H1 (cell line): Measurements from ENCODE around the gene NME7. TPM values are rescaled to one million over a fixed set of nuclear protein-coding genes. Genes with fewer than 3 reads are reported as not detected.

ENCODE experiments used
- CTCF ChIA-PET: fragments of 300-600 bp; sonication (Branson Sonifier 250); formaldehyde crosslinking; loops from one replicate; lab custom pipeline; 2021; ENCODE audit not compliant: partially characterized antibody; lab: Charles Lee
- POLR2A ChIA-PET: fragments of 300-600 bp; sonication (Branson Sonifier 250); formaldehyde crosslinking; loops from one replicate; lab custom pipeline; 2021; ENCODE audit warnings: inconsistent platforms; ENCODE audit not compliant: partially characterized antibody; lab: Charles Lee
- DNase-seq, 2 experiments: peaks; one replicate each; pipeline versions ENCODE4 v3.0.0 to v3.0.0-alpha.2; 2010 to 2022; ENCODE audit warnings: low spot score in 2 of 2, low read depth in 1 of 2, mixed read lengths in 1 of 2
- FAIRE-seq: peaks from 2 replicates; lab custom pipeline; 2011; peaks lifted over from hg19 to GRCh38; lab: Jason Lieb, UNC
- H2AFZ ChIP-seq: 2 replicates; pipeline ENCODE4 v1.8.1; 2012; ENCODE audit warnings: low read length, inconsistent platforms
- H2AK5ac ChIP-seq: 2 replicates; pipeline ENCODE4 v1.6.1; 2013; ENCODE audit warnings: low read depth, low read length
- H2BK120ac ChIP-seq: replicated peaks from 2 replicates; pipeline ENCODE3; 2013; ENCODE audit warnings: low read depth, low read length, inconsistent platforms
- H2BK12ac ChIP-seq: 2 replicates; pipeline ENCODE4 v1.6.1; 2013; ENCODE audit warnings: low read depth, low read length
- H2BK15ac ChIP-seq: 2 replicates; pipeline ENCODE4 v1.6.1; 2013; ENCODE audit warnings: low read length
- H2BK20ac ChIP-seq: 2 replicates; pipeline ENCODE4 v1.6.1; 2013; ENCODE audit warnings: low read length
- H2BK5ac ChIP-seq: 2 replicates; pipeline ENCODE4 v1.6.1; 2013; ENCODE audit warnings: low read depth, low read length
- H3K14ac ChIP-seq: 2 replicates; pipeline ENCODE4 v1.6.1; 2013; ENCODE audit warnings: inconsistent platforms; ENCODE audit not compliant: insufficient read length
- H3K18ac ChIP-seq: 2 replicates; pipeline ENCODE4 v1.6.1; 2013; ENCODE audit warnings: low read length; ENCODE audit errors: extremely low read depth
- H3K23ac ChIP-seq: 2 replicates; pipeline ENCODE4 v1.6.1; 2013; ENCODE audit warnings: inconsistent platforms; ENCODE audit not compliant: insufficient read length
- H3K23me2 ChIP-seq: 2 replicates; pipeline ENCODE4 v1.6.1; 2013; ENCODE audit warnings: low read depth, low read length
- H3K27ac ChIP-seq: 2 replicates; pipeline ENCODE4 v1.6.1; 2011; ENCODE audit warnings: low read depth, low read length, inconsistent platforms
- H3K27me3 ChIP-seq, 4 experiments: replicated peaks in 1 of 4; 1 replicate in 1 of 4; 2 replicates in 3 of 4; pipeline versions ENCODE4 v1.6.1 to v1.8.1; 2011 to 2013; ENCODE audit warnings: low read length in 3 of 4, mild to moderate bottlenecking in 3 of 4, inconsistent platforms in 2 of 4, mixed read lengths in 2 of 4, moderate library complexity in 1 of 4; ENCODE audit not compliant: control insufficient read depth in 3 of 4, insufficient read depth in 3 of 4; ENCODE audit errors: extremely low read depth in 1 of 4
- H3K36me3 ChIP-seq, 4 experiments: 2 replicates each; pipeline versions ENCODE4 v1.6.1 to v1.8.1; 2011 to 2013; ENCODE audit warnings: mild to moderate bottlenecking in 4 of 4, low read length in 3 of 4, moderate library complexity in 2 of 4, control low read depth in 1 of 4, inconsistent platforms in 1 of 4; ENCODE audit not compliant: insufficient read depth in 4 of 4, control insufficient read depth in 2 of 4
- H3K4ac ChIP-seq: replicated peaks from 2 replicates; pipeline ENCODE3; 2013; ENCODE audit warnings: low read length, low read depth, mixed read lengths, inconsistent platforms; ENCODE audit not compliant: insufficient read length
- H3K4me1 ChIP-seq, 4 experiments: replicated peaks in 1 of 4; 1 replicate in 1 of 4; 2 replicates in 3 of 4; pipeline versions ENCODE4 v1.6.1 to v1.8.1; 2011 to 2013; ENCODE audit warnings: low read length in 3 of 4, inconsistent platforms in 2 of 4, mixed read lengths in 1 of 4; ENCODE audit not compliant: insufficient read depth in 4 of 4, control insufficient read depth in 3 of 4
- H3K4me2 ChIP-seq, 2 experiments: 2 replicates each; pipeline versions ENCODE4 v1.6.1 to v1.8.1; 2011 to 2013; ENCODE audit warnings: low read depth in 2 of 2, low read length in 2 of 2, control low read depth in 1 of 2, inconsistent platforms in 1 of 2, mild to moderate bottlenecking in 1 of 2; ENCODE audit not compliant: insufficient read depth in 1 of 2
- H3K4me3 ChIP-seq, 4 experiments: fragments of 200-600, 300-600 bp in 1 of 4; sonication (generic), shearing (Covaris generic), sonication (Bioruptor Twin) in 1 of 4; 2 replicates each; pipeline versions ENCODE4 v1.5.1 to v1.8.1; 2011 to 2016; ENCODE audit warnings: low read length in 4 of 4, low read depth in 3 of 4, control low read depth in 2 of 4, inconsistent platforms in 2 of 4, mild to moderate bottlenecking in 2 of 4, mixed read lengths in 1 of 4, moderate library complexity in 1 of 4; ENCODE audit not compliant: insufficient read depth in 2 of 4; ENCODE audit errors: extremely low read depth in 1 of 4
- H3K56ac ChIP-seq: replicated peaks from 2 replicates; pipeline ENCODE3; 2013; ENCODE audit warnings: low read depth, mild to moderate bottlenecking, mixed read lengths, low read length, inconsistent platforms; ENCODE audit not compliant: insufficient read length
- H3K79me1 ChIP-seq: 2 replicates; pipeline ENCODE4 v1.6.1; 2013; ENCODE audit warnings: low read depth, low read length, control low read depth
- H3K79me2 ChIP-seq, 2 experiments: 2 replicates each; pipeline versions ENCODE4 v1.6.1 to v1.8.1; 2012 to 2013; ENCODE audit warnings: low read length in 2 of 2, mild to moderate bottlenecking in 2 of 2, inconsistent platforms in 1 of 2; ENCODE audit not compliant: insufficient read depth in 2 of 2, control insufficient read depth in 1 of 2
- H3K9ac ChIP-seq, 4 experiments: replicated peaks in 1 of 4; 1 replicate in 1 of 4; 2 replicates in 3 of 4; pipeline versions ENCODE4 v1.6.1 to v1.8.1; 2011 to 2013; ENCODE audit warnings: low read depth in 3 of 4, low read length in 3 of 4, control low read depth in 2 of 4, mild to moderate bottlenecking in 2 of 4, moderate library complexity in 2 of 4, inconsistent platforms in 1 of 4; ENCODE audit errors: extremely low read depth in 1 of 4
- H3K9me3 ChIP-seq, 2 experiments: 2 replicates each; pipeline versions ENCODE4 v1.6.1 to v1.8.1; 2012 to 2013; ENCODE audit warnings: mild to moderate bottlenecking in 2 of 2, moderate library complexity in 2 of 2, control low read depth in 1 of 2, inconsistent platforms in 1 of 2, low read depth in 1 of 2, low read length in 1 of 2, mixed read lengths in 1 of 2; ENCODE audit not compliant: insufficient read depth in 2 of 2
- H4K20me1 ChIP-seq, 2 experiments: replicated peaks in 1 of 2; 2 replicates each; pipeline versions ENCODE3 to v1.8.1; 2011 to 2013; ENCODE audit warnings: inconsistent platforms in 2 of 2, low read length in 2 of 2, mild to moderate bottlenecking in 1 of 2; ENCODE audit not compliant: insufficient read depth in 2 of 2, control insufficient read depth in 1 of 2
- H4K5ac ChIP-seq: 2 replicates; pipeline ENCODE4 v1.6.1; 2013; ENCODE audit warnings: low read length, low read depth, mixed read lengths, inconsistent platforms; ENCODE audit not compliant: insufficient read length
- H4K8ac ChIP-seq: 2 replicates; pipeline ENCODE4 v1.8.0; 2013; ENCODE audit warnings: mild to moderate bottlenecking, moderate library complexity, low read length, inconsistent platforms; ENCODE audit not compliant: insufficient read depth; ENCODE audit errors: extremely low read depth
- H4K91ac ChIP-seq: replicated peaks from 2 replicates; pipeline ENCODE3; 2013; ENCODE audit warnings: low read length, mixed read lengths, inconsistent platforms; ENCODE audit not compliant: insufficient read length
- BCL11A ChIP-seq, 2 experiments: IDR thresholded peaks; one replicate each; pipeline ENCODE4 v1.6.1; 2011; ENCODE audit warnings: low read depth in 2 of 2, low read length in 2 of 2, mild to moderate bottlenecking in 2 of 2
- E2F6 ChIP-seq: IDR thresholded peaks from 2 replicates; pipeline ENCODE4 v1.6.1; 2012; ENCODE audit warnings: inconsistent platforms
- NANOG ChIP-seq: IDR thresholded peaks from 2 replicates; pipeline ENCODE4 v1.6.1; 2011; ENCODE audit warnings: low read length, low read depth, mild to moderate bottlenecking, inconsistent platforms; ENCODE audit not compliant: insufficient read depth, poor library complexity, severe bottlenecking
- POLR2A ChIP-seq, 2 experiments: IDR thresholded peaks; 1 replicate in 1 of 2; 2 replicates in 1 of 2; pipeline ENCODE4 v1.6.1; 2011; ENCODE audit warnings: low read depth in 2 of 2, low read length in 2 of 2, mild to moderate bottlenecking in 2 of 2; ENCODE audit errors: control extremely low read depth in 1 of 2
- RNF2 ChIP-seq: fragments of 200-900, 300-1000 bp; sonication (generic); IDR thresholded peaks from 2 replicates; pipeline ENCODE4 v1.7.1; 2016; ENCODE audit warnings: borderline replicate concordance, low read depth, mild to moderate bottlenecking, antibody characterized with exemption, low read length; ENCODE audit not compliant: poor library complexity, severe bottlenecking; ENCODE audit errors: missing control alignments
- SP2 ChIP-seq: IDR thresholded peaks from 2 replicates; pipeline ENCODE4 v1.6.1; 2012; ENCODE audit warnings: mild to moderate bottlenecking, low read length, inconsistent platforms
- SP4 ChIP-seq: IDR thresholded peaks from 2 replicates; pipeline ENCODE4 v1.6.1; 2012; ENCODE audit warnings: low read length, inconsistent platforms
- WGBS, 2 experiments: shearing (Covaris generic) in 1 of 2; methylation state at CpG; one replicate each; pipeline versions ENCODE4 v1.1.6 to v1.1.7; 2013 to 2015; ENCODE audit warnings: low lambda C conversion rate in 2 of 2, mixed read lengths in 2 of 2, inconsistent platforms in 1 of 2, low coverage in 1 of 2, missing lambda C conversion rate in 1 of 2; ENCODE audit not compliant: insufficient replicate concordance in 2 of 2, insufficient coverage in 1 of 2, insufficient read length in 1 of 2; ENCODE audit errors: extremely low coverage in 1 of 2, missing lambda C conversion rate in 1 of 2; 5-methylcytosine and 5-hydroxymethylcytosine counted together
- polyA plus RNA-seq, 7 experiments: library from polyadenylated mRNA; depleted of rRNA in 3 of 7; stranded (reverse) in 5 of 7; unstranded in 2 of 7; fragments of >200 nt in 5 of 7; fragments of 200-250 nt in 2 of 7; gene quantifications; 1 replicate in 5 of 7; 2 replicates in 1 of 7; 4 replicates in 1 of 7; pipeline versions ENCODE4 v1.2.1 to v1.2.3, GENCODE V29; 2011 to 2013; ENCODE audit warnings: missing spikeins in 2 of 7, mixed read lengths in 2 of 7
- total RNA-seq: library from RNA; stranded (reverse); fragmentation: NEBNext Ultra II Directional; extraction: Animal tissue kit (Norgen Biotek cat#: 25700); gene quantifications from 2 replicates; pipeline ENCODE4 v1.2.1, GENCODE V29; 2021

NME7 gene
- total and polyA plus RNA-seq, 2 of the 8 experiments (the other 6 are each of a cell fraction or from before 2014, with no cell fraction given): 11.6 to 28.5 TPM

- FAIRE-seq (no peak), DNase-seq (no peak)
- no peak overlapping the region for H4K91ac ChIP-seq
- POLR2A ChIA-PET: no interaction called here
- H2BK12ac ChIP-seq: no peak overlapping the region
- no peak overlapping the region for H2BK20ac ChIP-seq
- peaks cover 0 to 13% of the 10 kb centered on the region in 2 experiments; a peak in 2 of 4 replicates for H3K79me2 ChIP-seq
- H3K4me3 ChIP-seq: no peak overlapping the region
- H2AFZ ChIP-seq: no peak overlapping the region
- H3K14ac ChIP-seq: no peak overlapping the region
- no peak overlapping the region for H3K27ac ChIP-seq
- H4K20me1 ChIP-seq: no peaks in the 10 kb centered on the region
- H3K36me3 ChIP-seq: peaks cover 0 to 7% (median 1%) of the 10 kb centered on the region in 4 experiments; a peak in 1 of 8 replicates
- H3K4me2 ChIP-seq: no peak overlapping the region
- H3K23ac ChIP-seq: no peak overlapping the region
- no peak overlapping the region for H3K9ac ChIP-seq
- peaks cover 7% of the 10 kb centered on the region for H3K23me2 ChIP-seq
- H4K5ac ChIP-seq: no peak overlapping the region
- no peaks in the 10 kb centered on the region for H3K27me3 ChIP-seq
- no peak overlapping the region for H3K56ac ChIP-seq
- H2AK5ac ChIP-seq: no peak overlapping the region
- H2BK15ac ChIP-seq: no peak overlapping the region
- H3K79me1 ChIP-seq: no peaks in the 10 kb centered on the region
- H3K4me1 ChIP-seq: no peaks in the 10 kb centered on the region; a peak in 1 of 7 replicates
- 86% methylated on average over 1 of the region's 1 CpG; no CpG with 5 or more reads in 1 of the 2 experiments for WGBS, 2 experiments
- H4K8ac ChIP-seq: no peak overlapping the region
- H2BK5ac ChIP-seq: no peak overlapping the region
- H2BK120ac ChIP-seq: no peak overlapping the region
- H3K18ac ChIP-seq: no peak overlapping the region
- CTCF ChIA-PET: interaction anchor here (0.6 to 0.7 kb wide), 2 partner anchors 97 to 1861 kb away, joined by 3 read pairs; no protein-coding TSS in a partner anchor
- no peak overlapping the region for H3K4ac ChIP-seq
- H3K9me3 ChIP-seq: no peaks in the 10 kb centered on the region
- TF ChIP-seq POLR2A (IDR thresholded peaks at IDR 0.05; ENCODE audit: control extremely low read depth in 1 of 2, low read depth in 2 of 2, low read length in 2 of 2) (no peak), SP4 (no peak), SP2 (no peak), BCL11A (IDR thresholded peaks at IDR 0.05; ENCODE audit: low read depth in 2 of 2, low read length in 2 of 2) (no peak), E2F6 (no peak), NANOG (no peak), RNF2 (no peak)
These were observed 3.8 kb upstream of the NME7 start for GRCh38 chr1:169371404-169371803.
